ENCODE results near the gene MMP27.

DNA sequence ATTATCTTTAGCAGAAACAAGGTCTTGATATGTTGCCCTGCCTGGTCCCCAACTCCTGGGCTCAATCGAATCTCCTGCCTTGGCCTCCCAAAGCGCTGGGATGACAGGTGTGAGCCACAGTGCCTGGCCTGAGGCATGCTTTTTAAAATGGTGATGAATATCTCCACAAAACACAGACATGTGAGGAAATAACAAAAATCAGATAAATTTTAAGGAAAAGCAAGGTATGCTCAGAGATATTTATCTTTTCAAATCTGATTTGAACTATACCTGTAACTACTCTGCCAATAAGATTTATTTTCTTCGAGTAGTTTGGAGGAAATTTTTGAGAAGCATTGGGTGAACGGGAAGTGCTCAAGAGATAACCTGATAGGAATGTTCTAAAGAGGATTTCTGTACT, 44.5 kb downstream of the MMP27 start:
- TF ChIP-seq POLR2A (IDR thresholded peaks at IDR 0.05) (no peak), CTCF (IDR thresholded peaks at IDR 0.05) (no peak), POLR2AphosphoS5 (IDR thresholded peaks at IDR 0.05) (no peak), EP300 (IDR thresholded peaks at IDR 0.05) (no peak)
